Nephron (organoid): ENCODE results near the gene C7.

Experiments
- H3K27ac Mint-ChIP-seq, 3 experiments: 2 replicates each; pipeline ENCODE4 v1.8.0; 2020; ENCODE audit warnings: mixed read lengths in 3 of 3, mild to moderate bottlenecking in 2 of 3, moderate library complexity in 1 of 3
- H3K27me3 Mint-ChIP-seq: 2 replicates; pipeline ENCODE4 v1.8.0; 2021; ENCODE audit warnings: low read depth, mild to moderate bottlenecking, moderate library complexity, mixed read lengths
- H3K36me3 Mint-ChIP-seq: 2 replicates; pipeline ENCODE4 v1.8.0; 2020; ENCODE audit warnings: low read depth, mixed read lengths
- H3K4me1 Mint-ChIP-seq: 2 replicates; pipeline ENCODE4 v1.8.0; 2020; ENCODE audit warnings: mixed read lengths
- H3K4me3 Mint-ChIP-seq, 3 experiments: 2 replicates each; pipeline ENCODE4 v1.8.0; 2020; ENCODE audit warnings: mild to moderate bottlenecking in 3 of 3, mixed read lengths in 3 of 3, moderate library complexity in 2 of 3
- H3K9me3 Mint-ChIP-seq: 2 replicates; pipeline ENCODE4 v1.8.0; 2020; ENCODE audit warnings: mixed read lengths
- TF ChIP-seq, protein P1 (sequence below), 3 experiments: fragments of 200-600 bp; sonication (generic); IDR thresholded peaks; one replicate each; pipeline ENCODE4 v1.5.0; 2021; ENCODE audit warnings: antibody characterized with exemption in 3 of 3; ENCODE audit not compliant: unreplicated experiment in 3 of 3

Gene C7

GRCh38 chr5:40945111-40945510 is 35.8 kb downstream of the C7 start:
- Mint-ChIP-seq H3K4me3 (no peak overlapping the region), H3K27ac (no peak overlapping the region), H3K9me3 (no peaks in the 10 kb centered on the region), H3K27me3 (no peaks in the 10 kb centered on the region), H3K4me1 (no peaks in the 10 kb centered on the region), H3K36me3 (no peaks in the 10 kb centered on the region)
- TF ChIP-seq, protein P1, sequence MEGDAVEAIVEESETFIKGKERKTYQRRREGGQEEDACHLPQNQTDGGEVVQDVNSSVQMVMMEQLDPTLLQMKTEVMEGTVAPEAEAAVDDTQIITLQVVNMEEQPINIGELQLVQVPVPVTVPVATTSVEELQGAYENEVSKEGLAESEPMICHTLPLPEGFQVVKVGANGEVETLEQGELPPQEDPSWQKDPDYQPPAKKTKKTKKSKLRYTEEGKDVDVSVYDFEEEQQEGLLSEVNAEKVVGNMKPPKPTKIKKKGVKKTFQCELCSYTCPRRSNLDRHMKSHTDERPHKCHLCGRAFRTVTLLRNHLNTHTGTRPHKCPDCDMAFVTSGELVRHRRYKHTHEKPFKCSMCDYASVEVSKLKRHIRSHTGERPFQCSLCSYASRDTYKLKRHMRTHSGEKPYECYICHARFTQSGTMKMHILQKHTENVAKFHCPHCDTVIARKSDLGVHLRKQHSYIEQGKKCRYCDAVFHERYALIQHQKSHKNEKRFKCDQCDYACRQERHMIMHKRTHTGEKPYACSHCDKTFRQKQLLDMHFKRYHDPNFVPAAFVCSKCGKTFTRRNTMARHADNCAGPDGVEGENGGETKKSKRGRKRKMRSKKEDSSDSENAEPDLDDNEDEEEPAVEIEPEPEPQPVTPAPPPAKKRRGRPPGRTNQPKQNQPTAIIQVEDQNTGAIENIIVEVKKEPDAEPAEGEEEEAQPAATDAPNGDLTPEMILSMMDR (IDR thresholded peaks at IDR 0.05; ENCODE audit: unreplicated experiment in 3 of 3) = no peak

- TF ChIP-seq, protein P1 (IDR thresholded peaks at IDR 0.05; ENCODE audit: unreplicated experiment in 3 of 3) = no peak
- no peaks in the 10 kb centered on the region for H3K27me3 Mint-ChIP-seq
- H3K9me3 Mint-ChIP-seq = peaks cover 14% of the 10 kb centered on the region
- H3K4me3 Mint-ChIP-seq = no peak overlapping the region
- no peaks in the 10 kb centered on the region for H3K4me1 Mint-ChIP-seq
- peaks cover 32% of the 10 kb centered on the region for H3K36me3 Mint-ChIP-seq
- no peak overlapping the region for H3K27ac Mint-ChIP-seq
Observed at GRCh38 chr5:40955313-40955712, 46.0 kb downstream of the C7 start.

DNA sequence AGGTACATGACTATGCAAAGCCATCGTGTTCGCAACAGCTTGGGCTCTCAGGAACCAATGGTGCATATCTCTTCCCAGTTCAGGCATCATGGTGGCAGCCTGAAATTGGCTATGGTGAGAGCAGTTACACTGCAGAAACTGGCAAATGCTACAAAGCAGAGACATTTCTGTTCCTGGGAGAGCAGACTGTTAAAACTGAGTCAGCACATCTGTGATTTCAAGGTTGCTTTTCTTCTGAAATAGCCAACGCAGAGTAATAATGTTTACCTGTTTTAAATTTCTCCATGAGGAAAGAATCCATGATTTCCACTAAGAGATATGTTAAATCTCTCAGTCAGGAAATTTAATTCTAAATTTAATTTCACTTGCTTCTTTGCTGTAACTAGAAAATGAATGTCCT is 47.8 kb downstream of the C7 start:
- Mint-ChIP-seq H3K9me3 (peaks cover 16% of the 10 kb centered on the region), H3K27ac (no peak overlapping the region), H3K4me3 (no peak overlapping the region), H3K27me3 (no peaks in the 10 kb centered on the region), H3K36me3 (peaks cover 33% of the 10 kb centered on the region), H3K4me1 (no peaks in the 10 kb centered on the region)
- TF ChIP-seq, protein P1 (IDR thresholded peaks at IDR 0.05; ENCODE audit: unreplicated experiment in 3 of 3) = no peak

GRCh38 chr5:40958811-40959210 is 49.5 kb downstream of the C7 start:
- Mint-ChIP-seq H3K36me3 (peaks cover 36% of the 10 kb centered on the region), H3K9me3 (peaks cover 18% of the 10 kb centered on the region), H3K27ac (no peak overlapping the region), H3K4me3 (no peak overlapping the region), H3K4me1 (no peaks in the 10 kb centered on the region), H3K27me3 (no peaks in the 10 kb centered on the region)
- TF ChIP-seq, protein P1 (IDR thresholded peaks at IDR 0.05; ENCODE audit: unreplicated experiment in 3 of 3) = no peak

DNA sequence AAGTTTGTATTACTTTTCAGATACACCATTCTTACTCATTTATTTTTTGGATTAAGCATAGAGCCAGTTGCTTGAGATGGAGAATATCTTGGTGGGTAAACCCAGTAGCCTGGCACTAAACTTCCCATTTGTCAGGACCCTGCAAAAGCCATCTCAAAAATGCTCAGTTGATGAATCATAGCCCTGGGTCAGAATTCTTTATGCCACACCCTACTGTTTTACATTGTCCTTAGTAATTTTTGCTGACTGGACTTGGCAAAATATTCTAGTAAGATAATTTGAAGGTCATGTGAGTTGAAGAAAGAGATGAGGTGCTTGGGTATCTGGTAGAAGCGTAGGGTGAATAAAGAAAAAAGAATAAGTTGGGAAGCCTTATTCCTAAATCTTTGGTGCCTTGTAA is 50.7 kb downstream of the C7 start:
- Mint-ChIP-seq H3K9me3 (peaks cover 18% of the 10 kb centered on the region), H3K27me3 (no peaks in the 10 kb centered on the region), H3K4me3 (no peak overlapping the region), H3K4me1 (no peaks in the 10 kb centered on the region), H3K27ac (no peak overlapping the region), H3K36me3 (peaks cover 38% of the 10 kb centered on the region)
- TF ChIP-seq, protein P1 (IDR thresholded peaks at IDR 0.05; ENCODE audit: unreplicated experiment in 3 of 3) = no peak

DNA sequence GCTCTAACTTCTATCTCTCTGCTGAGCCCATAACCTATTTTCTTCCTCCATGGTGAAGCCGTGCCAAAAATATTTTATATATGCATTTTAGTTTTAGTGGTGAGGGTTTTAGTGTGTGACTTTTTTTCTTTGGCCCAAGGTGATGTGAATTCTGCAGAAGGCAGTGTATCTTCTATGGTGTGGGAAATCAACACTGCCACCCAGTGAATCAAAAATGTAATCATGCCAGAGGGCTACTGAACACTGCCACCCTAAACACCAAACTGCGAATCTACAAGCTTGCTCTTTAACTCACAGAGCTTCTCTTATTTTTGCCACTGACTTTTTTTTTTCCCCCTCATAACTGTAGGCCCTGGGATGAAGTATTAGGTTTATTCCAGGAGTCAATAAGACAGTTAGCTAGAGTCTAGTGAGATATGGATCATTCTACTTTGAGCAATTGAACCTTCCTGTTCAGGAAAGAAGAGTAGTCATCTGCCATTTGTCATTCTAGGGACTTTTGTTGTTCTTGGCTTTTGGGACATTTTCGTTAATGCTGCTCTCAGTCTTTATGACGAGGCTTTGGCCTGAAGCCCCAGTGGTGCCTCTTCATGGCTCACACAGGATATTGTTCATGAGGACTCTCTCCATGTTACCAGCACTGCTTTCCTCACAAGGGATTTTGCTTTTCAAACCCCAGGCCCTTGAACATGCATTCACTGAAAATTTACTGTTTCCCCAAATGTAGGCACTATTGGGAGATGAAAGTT is 53.1 kb downstream of the C7 start:
- TF ChIP-seq, protein P1 (IDR thresholded peaks at IDR 0.05; ENCODE audit: unreplicated experiment in 3 of 3) = no peak
- Mint-ChIP-seq H3K4me1 (no peaks in the 10 kb centered on the region), H3K27ac (peak overlapping the region in 2 of 3 experiments; percentile 54 to 58), H3K36me3 (peaks cover 45% of the 10 kb centered on the region), H3K27me3 (no peaks in the 10 kb centered on the region), H3K9me3 (peaks cover 20% of the 10 kb centered on the region), H3K4me3 (no peak overlapping the region)
